ENCODE results near the gene STX18. TPM values are rescaled to one million over a fixed set of nuclear protein-coding genes. Genes with fewer than 3 reads are reported as not detected.
A peak's percentile ranks its signal among the peaks of the same experiment; 100 is the strongest.

STX18 gene
- total RNA-seq, 1 experiment from 2014 or later, result 32.7 TPM

- CTCF ChIA-PET, result no interaction called here
- intact Hi-C loops (cut with micrococcal nuclease), result no loop called here
- H3K4me3 Mint-ChIP-seq (ENCODE audit: unreplicated experiment), result no peak overlapping the region
- no peaks in the 10 kb centered on the region for H3K4me1 Mint-ChIP-seq (ENCODE audit: insufficient read depth, unreplicated experiment)
- no peaks in the 10 kb centered on the region for H3K9me3 Mint-ChIP-seq (ENCODE audit: unreplicated experiment)
- no peak for DNase-seq (ENCODE audit: unreplicated experiment)
- no peak for TF ChIP-seq CTCF (IDR thresholded peaks at IDR 0.05; ENCODE audit: unreplicated experiment)
- peaks cover 33% of the 10 kb centered on the region for H3K36me3 Mint-ChIP-seq (ENCODE audit: insufficient read depth, unreplicated experiment)
- no peaks in the 10 kb centered on the region for H3K27me3 Mint-ChIP-seq (ENCODE audit: insufficient read depth, unreplicated experiment)
- peak overlapping the region; percentile 8 for H3K27ac Mint-ChIP-seq (ENCODE audit: low read depth, unreplicated experiment)
- BruUV-seq (replicated peaks), result no TSS peak
- POLR2A ChIA-PET, result no interaction called here
Measured at GRCh38 chr4:4416981-4417380, 124.9 kb downstream of the STX18 start.

- Mint-ChIP-seq H3K4me3 (ENCODE audit: unreplicated experiment) (no peak overlapping the region), H3K27ac (ENCODE audit: low read depth, unreplicated experiment) (peak overlapping the region; percentile 8), H3K4me1 (ENCODE audit: insufficient read depth, unreplicated experiment) (no peaks in the 10 kb centered on the region), H3K27me3 (ENCODE audit: insufficient read depth, unreplicated experiment) (no peaks in the 10 kb centered on the region), H3K36me3 (ENCODE audit: insufficient read depth, unreplicated experiment) (peaks cover 24% of the 10 kb centered on the region), H3K9me3 (ENCODE audit: unreplicated experiment) (no peaks in the 10 kb centered on the region)
- no peak for DNase-seq (ENCODE audit: unreplicated experiment)
- BruUV-seq (replicated peaks), result no TSS peak
- CTCF ChIA-PET, result no interaction called here
- intact Hi-C loops (cut with micrococcal nuclease), result no loop called here
- POLR2A ChIA-PET, result interaction anchor here (0.7 kb wide), 1 partner anchor 55 kb away, joined by 3 read pairs; no protein-coding TSS in a partner anchor
- no peak for TF ChIP-seq CTCF (IDR thresholded peaks at IDR 0.05; ENCODE audit: unreplicated experiment)
Measured at GRCh38 chr4:4415806-4416805, 125.7 kb downstream of the STX18 start.

- Mint-ChIP-seq H3K9me3 (ENCODE audit: unreplicated experiment) (no peaks in the 10 kb centered on the region), H3K27ac (ENCODE audit: low read depth, unreplicated experiment) (no peak overlapping the region), H3K27me3 (ENCODE audit: insufficient read depth, unreplicated experiment) (no peaks in the 10 kb centered on the region), H3K4me3 (ENCODE audit: unreplicated experiment) (no peak overlapping the region), H3K36me3 (ENCODE audit: insufficient read depth, unreplicated experiment) (peaks cover 19% of the 10 kb centered on the region), H3K4me1 (ENCODE audit: insufficient read depth, unreplicated experiment) (no peaks in the 10 kb centered on the region)
- no peak for DNase-seq (ENCODE audit: unreplicated experiment)
- BruUV-seq (replicated peaks), result no TSS peak
- CTCF ChIA-PET, result no interaction called here
- no peak for TF ChIP-seq CTCF (IDR thresholded peaks at IDR 0.05; ENCODE audit: unreplicated experiment)
- POLR2A ChIA-PET, result no interaction called here
- intact Hi-C loops (cut with micrococcal nuclease), result no loop called here
Measured at GRCh38 chr4:4415107-4415805, 126.6 kb downstream of the STX18 start.

- H3K27me3 Mint-ChIP-seq (ENCODE audit: insufficient read depth, unreplicated experiment), result no peaks in the 10 kb centered on the region
- intact Hi-C loops (cut with micrococcal nuclease), result no loop called here
- H3K9me3 Mint-ChIP-seq (ENCODE audit: unreplicated experiment), result no peaks in the 10 kb centered on the region
- CTCF ChIA-PET, result interaction anchor here (0.6 to 1.4 kb wide), 2 partner anchors 12 to 13 kb away, joined by 3 to 4 read pairs; no protein-coding TSS in a partner anchor
- TF ChIP-seq CTCF (IDR thresholded peaks at IDR 0.05; ENCODE audit: unreplicated experiment), result no peak
- H3K4me1 Mint-ChIP-seq (ENCODE audit: insufficient read depth, unreplicated experiment), result no peaks in the 10 kb centered on the region
- H3K4me3 Mint-ChIP-seq (ENCODE audit: unreplicated experiment), result no peak overlapping the region
- no peak for DNase-seq (ENCODE audit: unreplicated experiment)
- BruUV-seq (replicated peaks), result no TSS peak
- H3K36me3 Mint-ChIP-seq (ENCODE audit: insufficient read depth, unreplicated experiment), result peaks cover 7% of the 10 kb centered on the region
- H3K27ac Mint-ChIP-seq (ENCODE audit: low read depth, unreplicated experiment), result no peak overlapping the region
- POLR2A ChIA-PET, result no interaction called here
Measured at GRCh38 chr4:4413806-4414205, 128.0 kb downstream of the STX18 start.
